Measurements from ENCODE around the gene ADRM1.

The ADRM1 gene

DNA sequence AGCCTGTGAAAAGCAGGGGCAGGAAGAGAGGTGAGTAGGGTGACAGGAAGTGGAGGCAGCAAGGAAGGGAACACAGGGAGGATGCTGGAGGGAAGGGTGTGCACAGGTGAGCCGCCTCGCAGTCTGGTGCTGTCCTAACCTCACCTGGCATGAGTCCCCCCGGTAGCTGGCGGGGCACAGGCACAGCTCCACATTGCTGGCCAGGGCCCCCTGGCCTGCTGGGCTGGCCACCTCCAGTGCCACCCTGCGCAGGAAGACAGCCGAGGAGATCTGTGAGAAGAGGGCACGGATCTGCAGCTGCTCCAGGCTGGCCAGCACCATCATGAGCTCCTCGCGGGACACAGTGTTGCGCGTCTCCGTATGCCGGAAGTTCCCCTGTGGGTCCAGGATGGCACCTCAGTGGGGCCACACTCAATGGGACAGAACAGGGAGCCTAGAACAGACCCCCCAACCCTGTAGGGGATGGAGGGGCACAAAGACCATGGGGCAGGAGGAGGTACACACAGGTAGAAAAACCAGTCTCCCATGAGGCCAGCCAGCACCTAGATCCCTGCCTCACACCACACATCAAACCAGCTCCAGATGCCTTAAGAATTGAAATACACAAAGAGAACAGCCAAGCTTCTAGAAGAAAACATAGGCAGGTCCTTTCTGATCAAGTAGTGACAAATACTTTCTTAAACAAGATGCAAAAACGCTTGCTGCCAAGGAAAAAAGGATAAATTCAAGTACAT is 22.5 kb downstream of the ADRM1 start:
- no peak for DNase-seq

DNA sequence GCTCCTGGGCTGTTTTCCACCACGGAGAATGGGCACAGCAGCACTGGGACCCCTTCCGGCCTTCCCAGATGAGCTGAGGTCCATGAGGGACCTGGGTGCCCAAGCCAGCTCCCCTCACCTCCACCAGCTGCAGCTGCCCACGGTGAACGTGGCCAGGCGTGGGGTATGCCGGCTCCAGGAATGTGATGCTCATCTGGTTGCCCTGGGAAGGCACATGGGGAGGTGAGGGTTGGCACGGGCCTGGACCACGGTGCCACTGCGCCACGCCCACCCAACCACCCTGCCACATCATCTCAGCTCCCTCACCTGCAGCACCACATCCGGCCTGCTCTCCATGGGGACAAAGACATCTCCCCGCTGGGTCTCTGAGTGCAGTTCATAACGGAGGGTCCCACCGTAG is 23.8 kb downstream of the ADRM1 start:
- no peak for DNase-seq

DNA sequence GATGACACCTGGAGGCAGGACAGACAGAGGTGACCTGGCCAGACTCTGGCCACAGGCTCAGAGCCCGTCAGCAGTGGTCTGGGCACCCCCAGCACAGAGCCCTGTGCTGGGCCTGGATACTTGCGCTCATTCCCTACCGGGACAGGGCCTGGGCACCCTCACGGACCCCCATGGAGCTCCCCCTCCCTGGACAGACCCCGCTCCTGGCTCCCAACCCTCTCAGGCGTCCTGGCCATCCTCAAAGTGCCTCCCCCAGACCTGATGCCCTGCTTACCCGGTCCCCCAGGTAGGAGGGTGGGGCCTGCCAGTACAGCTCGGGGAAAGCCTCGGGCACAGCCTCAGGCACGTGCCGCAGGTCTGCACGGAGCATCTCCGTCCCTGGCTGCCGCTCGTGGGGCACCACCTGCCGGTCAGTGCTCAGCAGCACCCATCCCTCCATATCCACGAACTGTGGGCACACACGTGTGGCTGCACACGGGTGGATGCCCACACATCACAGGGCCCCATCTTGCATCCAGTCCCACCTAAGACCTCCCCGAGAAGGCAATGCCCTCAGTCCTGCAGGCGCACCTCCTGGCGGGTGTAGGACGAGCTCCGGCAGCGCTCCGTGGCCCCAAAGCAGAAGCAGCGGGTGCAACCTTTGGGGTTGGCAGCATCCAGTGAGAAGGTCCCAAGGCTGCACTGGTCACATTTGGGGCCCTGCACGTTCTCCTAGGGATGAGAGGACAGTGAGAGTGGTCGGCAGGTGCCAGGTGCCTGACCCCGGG is 24.3 kb downstream of the ADRM1 start:
- DNase-seq = no peak

DNA sequence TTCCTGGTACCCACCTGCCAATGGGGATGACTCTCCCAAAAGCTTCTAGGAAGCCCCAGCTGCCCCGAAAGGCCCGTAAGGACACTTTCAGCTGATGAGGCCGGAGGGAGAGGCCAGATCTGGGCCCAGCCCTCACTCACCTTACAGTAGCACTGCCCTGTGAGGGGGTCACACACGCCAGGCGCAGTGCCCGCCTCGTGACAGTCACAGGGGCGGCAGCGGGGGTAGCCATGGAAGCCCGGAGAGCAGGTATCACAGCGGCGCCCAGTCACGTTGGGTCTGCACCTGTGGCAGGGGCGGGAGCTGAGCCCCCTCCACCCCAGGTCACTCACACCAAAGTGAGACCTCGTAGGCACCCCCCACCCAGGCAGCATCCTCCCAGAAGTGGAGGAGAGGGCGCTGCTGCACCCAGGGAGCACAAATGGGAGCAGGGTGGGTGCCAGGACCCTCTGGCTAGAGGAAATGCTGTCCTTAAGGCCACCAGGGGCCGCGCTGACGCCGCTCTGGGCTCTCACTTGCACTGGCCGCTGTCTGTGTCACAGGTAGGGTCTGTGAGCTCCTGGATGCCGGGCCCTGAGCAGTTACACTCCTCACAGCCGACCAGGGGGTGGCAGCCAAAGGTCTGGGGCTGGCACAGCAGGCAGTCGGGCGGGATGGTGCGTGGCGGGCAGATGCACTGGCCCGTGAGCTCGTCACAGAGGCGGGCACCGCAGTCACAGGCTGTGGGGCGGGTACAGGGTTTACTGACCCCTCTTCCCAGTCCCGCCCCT is 25.1 kb downstream of the ADRM1 start:
- DNase-seq = no peak

DNA sequence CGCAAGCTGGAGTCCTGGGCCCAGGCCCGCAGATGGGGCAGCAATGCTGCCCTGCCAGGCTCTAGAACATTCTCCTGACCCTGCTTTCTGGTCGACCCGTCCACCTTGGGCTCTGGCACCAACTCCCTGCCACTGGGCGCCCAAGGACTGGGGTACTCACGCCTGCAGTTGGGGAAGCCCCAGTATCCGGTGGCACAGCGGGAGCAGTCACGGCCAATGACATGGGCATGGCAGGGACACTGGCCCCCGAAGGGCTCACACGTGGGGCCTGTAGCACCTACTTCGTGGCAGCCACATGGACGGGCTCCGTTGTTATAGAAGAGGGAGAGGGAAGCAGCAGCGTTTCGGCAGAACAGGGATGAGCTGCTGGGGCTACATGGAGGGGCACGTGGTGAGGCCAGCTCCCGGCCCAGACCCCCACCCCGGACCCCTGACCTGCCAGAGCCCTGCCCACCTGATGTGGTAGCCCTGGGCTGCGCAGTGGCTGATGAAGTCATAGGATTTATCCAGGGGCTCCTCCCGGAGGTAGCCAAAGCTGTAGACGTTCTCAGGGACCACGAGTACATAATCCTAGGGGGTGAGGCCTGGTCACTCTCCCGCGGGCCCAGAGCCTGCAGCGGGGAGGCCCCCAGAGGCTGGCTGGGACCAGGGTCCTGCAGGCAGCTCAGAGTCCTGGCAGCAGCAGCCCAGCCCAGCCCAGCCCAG is 26.0 kb downstream of the ADRM1 start:
- no peak for DNase-seq

DNA sequence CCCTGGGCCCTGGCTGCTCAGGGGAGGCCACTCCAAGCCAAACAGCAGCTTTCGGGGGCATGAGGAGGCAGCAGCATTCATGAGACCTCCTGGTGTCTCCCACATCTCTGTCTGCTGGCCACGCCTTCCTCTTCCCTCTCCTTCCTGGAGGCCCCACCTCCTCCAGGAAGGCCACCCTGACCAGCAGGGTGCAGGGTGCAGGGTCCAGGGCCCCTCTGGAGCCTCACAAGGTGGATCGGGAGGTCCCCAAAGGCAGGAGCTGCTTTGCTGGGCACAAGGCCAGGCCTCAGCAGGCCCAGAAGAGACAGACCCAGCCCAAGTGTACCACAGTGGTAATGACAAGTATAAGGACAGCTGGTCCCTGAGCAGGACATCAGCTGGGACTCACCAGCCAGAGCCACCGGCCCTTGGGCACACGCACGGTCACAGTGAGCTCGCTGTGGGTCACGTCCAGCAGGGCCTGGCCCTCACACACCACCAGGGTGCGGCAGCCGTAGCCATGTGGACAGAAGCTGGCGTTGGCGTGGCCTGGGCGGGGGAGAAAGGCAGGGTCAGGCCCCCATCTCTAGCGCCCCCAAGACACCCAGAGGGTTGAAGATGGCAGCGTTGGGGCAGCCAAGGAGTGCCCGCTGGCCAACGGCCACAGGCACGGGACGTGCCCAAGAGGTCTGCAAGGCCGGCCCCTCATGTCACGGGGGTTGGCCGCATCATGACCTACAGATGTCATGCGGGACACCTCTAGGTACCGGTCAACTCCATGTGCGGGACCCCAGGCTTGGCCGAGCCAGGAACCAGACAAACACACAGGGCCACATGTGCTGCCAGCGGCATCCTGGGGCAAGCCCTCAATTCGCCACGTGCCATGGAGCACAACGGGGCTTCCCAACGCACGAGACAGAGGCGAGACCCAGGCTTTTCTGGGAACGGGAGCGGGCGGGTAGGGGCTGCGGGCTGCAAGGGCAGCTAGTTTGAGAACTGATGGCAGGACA is 26.9 kb downstream of the ADRM1 start:
- DNase-seq = no peak

DNA sequence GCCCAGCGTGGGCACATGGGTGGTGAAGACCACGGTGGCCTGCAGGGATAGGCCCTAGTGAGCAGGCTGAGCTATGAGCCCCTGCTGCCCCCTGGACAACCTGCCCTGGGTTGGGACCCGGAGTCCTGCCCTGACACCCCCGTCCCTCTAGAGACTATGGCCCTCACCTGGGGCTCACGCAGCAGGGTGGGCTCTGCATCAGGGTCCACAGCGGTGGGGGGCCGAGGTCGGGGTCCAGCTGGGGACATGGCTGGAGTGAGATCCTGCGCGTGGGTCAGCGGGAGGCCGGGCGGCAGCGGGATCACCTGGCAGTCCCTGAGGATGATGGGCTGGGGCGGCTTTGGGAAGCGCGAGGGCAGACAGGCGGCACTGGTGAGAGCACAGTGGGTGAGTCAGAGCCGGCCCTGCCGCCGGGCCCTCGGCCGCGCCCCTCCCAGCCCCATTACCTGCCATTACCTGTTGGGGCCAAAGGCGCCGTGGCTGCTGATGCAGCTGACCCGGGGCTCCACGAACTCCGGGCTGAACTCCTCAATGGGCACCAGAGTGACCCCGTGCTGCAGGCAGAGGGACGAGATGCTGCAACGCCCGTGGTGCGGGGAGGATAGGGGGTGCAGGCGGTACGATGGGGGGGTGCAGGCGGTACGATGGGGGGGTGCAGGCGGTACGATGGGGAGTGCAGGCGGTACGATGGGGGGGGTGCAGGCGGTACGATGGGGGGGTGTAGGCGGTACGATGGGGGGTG is 27.9 kb downstream of the ADRM1 start:
- DNase-seq = no peak

DNA sequence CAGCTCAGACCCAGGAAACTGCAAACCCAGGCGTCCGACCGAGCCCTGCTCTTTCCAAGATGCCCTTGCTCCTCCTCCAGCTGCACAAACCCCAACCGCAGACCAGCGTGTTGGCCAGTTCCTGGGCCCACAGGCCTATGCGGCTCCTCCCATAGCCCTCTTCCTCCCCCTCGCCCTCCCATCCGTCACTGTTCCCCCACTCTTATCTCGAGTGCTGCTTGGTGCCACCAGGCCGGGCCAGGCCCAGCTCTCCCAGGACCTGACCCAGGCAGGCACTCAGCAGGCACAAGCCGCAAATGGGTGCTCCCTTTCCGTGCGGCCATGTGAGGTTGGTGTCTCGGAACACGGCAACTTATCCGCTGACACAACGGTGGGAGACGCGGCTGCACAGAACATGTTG is 28.6 kb downstream of the ADRM1 start:
- no peak for DNase-seq

DNA sequence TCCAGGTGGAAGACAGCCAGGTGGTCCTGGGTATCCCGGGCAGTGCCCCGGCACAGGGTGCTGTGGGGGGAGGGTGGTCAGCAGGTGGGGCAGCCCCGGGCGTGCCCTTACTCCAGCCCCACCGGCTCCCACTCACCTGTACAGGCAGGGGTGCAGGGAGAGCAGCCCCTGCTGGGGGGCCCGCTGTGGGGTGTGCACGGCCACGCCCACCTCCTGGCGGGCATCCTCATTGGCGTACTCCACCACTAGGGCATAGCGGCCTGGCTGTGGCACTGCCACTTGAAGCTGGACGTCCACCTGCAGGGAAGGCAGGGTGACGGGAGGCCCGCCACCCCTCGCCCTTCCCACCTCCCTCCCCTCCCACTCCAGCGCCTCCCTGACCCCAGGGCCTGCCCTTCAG is 29.6 kb downstream of the ADRM1 start:
- no peak for DNase-seq

DNA sequence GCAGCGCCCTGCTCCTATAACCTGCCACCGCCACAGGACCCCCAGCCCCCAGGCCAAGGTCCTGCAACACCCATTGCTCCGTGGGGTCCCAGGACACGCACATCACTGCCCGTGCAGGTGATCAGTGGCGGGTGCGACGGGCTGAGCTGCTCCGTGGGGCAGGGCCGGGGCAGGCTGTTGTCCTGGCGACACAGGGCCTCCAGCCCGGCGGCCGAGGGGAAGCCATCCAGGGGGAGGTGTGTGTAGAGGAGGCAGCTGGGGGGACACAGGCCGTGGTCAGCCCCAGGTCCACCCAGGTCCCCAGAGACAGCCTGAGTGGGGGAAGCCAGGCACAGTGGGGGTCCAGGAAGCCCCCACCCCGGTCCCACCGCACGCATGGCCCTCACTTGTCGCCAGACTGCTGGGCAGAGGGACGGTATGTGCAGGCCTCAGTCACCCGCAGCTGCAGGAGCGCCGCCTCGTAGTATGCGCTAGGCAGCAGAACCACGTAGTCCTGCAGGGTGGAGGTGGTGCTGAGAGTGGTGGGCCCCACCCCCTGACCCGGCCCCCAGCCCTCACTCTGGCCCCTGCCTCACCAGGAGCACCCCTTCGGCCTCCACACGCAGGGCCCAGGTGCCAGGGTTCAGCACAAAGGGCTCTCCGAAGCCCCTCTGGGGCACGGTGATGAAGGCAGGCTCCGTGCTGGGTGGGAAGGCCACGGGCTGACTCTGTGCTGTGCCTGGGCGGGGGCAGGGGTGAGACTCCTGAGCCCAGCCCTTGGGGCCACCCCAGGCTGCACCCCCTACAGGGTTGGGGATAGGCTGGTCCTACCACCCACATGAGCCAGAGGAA is 30.4 kb downstream of the ADRM1 start:
- no peak for DNase-seq

DNA sequence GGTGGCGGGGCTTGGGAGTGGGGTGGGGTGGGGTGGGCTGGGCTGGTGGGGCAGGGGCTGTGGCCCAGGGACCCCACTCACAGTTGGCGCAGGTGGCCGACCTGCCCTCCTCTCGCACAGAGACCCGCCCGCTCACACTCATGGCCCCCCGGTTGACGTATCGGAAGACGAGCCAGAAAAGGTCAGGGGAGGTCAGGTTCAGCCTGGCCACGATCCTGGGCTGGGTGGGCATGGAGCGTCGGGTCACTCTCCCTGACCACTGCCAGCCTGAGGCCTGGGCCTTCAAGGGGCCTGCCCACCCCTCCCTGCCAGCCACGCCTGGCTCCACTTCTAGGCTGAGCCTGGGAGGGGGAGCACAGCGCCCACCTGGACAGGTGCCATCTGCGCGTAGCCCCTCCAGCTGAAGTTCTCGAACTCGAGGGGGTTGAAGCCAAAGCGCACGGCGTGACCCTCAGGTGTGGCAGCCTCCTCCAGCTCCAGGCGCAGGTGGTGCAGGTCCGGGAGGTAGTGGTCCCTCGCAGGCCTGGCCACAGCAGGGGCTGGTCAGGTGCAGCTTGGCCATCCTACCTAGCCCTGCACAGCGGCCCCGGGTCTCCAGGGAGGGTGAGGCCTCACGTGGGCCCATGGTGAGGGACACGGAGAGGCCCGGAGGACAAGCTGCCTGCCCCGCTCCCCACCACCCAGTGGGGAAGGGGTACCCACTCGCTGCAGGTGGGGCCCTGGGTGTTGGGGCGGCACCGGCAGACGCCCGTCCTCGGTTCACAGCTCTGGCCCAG is 31.2 kb downstream of the ADRM1 start:
- no peak for DNase-seq

DNA sequence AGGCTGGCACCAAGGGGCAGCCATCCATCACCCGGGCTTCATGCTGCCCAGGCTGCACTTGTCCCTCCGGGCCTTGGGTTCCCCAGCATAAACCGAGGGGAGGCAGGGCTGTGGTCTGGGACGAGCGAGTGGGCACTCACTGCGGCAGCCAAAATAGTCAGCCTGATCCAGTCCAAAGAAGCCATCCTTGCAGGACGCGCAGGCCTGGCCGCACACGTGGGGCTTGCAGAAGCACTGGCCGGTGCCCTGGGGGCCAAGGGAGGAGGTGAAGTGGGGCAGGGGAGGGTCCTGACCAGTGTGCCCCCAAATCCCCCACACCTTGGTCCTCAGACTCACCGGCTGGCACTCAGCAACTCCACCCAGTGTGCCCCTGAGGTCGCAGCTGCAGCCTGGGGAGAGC is 32.1 kb downstream of the ADRM1 start:
- no peak for DNase-seq

DNA sequence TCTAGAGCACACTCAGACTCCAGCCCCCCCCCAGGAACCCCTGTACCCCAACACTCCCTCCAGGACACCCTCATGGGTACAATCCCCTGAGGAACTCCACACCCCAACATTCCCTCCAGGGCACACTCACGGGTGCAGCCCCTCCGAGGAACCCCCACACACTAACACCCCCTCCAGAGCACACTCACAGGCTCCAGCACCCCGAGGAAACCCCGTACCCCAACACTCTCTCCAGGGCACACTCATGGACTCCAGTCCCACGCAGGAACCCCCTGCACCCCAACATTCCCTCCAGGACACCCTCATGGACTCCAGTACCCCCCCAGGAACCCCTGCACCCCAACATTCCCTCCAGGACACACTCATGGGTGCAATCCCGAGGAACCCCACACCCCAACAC is 32.7 kb downstream of the ADRM1 start:
- no peak for DNase-seq

DNA sequence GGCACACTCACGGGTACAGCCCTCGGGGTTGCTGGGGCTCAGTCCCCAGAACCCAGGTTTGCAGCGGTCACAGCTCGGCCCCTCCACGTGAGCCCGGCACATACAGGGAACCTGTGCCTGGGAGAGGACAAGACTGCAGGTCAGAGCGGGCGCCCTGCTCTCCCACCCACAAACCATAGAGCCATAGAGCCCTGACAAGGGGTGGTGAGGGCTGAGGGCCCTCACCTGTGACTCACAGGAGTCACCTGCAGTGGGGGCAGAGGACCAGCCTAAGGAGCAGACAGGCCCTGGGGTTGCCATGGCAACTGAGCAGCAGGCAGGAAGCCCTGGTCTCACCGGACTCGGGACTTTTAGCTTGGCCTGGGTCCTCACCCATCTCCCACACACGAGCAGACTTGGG is 33.5 kb downstream of the ADRM1 start:
- no peak for DNase-seq

DNA sequence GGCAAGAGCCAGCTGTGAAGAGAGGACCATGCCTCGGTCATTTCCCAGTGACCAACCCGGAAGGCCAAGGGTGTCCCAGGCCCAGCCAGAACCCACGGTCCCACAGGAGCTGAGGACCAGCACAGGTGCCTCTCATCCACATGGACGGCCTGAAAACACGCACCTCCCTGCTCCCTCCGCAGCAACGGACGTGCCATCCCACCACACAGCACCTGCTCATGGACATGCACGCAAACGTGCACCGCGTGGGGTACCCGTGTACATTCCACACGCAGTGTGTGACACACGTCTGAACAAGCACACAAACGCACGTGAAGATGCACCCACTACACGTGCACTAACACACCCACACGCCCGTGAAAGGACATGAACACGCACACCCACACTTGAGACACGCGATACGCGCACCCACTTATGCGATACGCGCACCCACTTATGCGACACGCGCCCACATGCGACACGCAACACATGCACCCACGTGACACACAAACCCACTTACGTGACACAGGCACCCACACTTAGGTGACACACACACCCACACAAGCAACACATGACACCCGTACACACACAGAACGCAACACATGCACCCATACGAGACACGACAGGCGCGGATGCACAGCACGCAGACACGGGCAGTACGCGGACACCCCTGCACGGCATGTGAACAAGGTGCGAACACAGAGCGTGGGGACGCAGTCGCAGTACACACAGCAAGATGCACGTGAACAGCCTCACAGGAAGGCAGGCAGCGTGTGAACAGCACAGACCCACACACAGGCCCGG is 34.2 kb downstream of the ADRM1 start:
- DNase-seq = no peak

DNA sequence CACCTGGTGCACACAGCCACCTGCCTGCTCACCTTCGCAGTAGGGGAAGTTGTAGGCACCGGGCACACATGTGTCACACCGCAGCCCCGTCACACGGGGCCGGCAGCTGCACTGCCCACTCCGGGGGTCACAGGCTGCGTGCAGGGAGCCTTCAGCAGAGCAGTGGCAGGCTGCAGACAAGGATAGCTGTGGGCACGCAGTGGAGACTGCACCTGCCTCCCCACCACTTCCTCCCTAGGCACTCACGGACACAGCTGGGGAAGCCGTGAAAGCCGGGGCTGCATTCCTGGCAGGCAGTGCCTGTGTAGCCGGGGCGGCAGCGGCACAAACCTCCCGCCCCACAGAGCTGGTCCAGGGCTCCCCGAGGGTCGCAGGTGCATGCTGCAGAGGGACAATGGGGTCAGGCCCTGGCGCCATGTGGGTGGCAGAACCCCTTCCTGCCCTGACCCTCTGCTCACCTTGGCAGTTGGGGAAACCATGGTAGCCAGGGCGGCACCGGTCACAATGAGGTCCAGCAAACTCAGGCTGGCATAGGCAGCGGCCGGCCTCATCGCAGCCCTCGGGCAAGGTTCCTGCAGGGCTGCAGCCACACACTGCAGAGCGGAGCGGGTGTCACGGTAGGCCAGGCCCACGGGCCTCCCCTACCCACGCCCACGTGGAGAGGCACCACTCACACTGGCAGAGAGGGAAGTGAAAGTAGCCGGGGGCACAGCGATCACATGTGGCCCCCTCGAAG is 34.9 kb downstream of the ADRM1 start:
- DNase-seq = no peak

DNA sequence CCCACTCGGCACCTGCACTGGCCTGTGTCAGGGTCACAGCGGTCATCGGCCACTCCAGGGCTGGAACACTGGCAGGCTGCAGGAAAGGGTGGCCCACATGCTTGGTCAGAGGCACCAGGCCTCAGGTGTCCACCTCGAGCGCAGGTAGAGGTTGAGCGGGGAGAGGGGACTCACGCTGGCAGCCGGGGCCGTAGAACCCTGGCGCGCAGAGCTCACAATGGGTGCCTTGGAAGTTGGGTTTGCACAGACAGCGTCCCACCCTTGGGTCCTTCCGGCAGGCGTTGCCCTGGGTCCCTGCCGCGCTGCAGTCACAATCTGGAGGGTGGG is 35.5 kb downstream of the ADRM1 start:
- no peak for DNase-seq

DNA sequence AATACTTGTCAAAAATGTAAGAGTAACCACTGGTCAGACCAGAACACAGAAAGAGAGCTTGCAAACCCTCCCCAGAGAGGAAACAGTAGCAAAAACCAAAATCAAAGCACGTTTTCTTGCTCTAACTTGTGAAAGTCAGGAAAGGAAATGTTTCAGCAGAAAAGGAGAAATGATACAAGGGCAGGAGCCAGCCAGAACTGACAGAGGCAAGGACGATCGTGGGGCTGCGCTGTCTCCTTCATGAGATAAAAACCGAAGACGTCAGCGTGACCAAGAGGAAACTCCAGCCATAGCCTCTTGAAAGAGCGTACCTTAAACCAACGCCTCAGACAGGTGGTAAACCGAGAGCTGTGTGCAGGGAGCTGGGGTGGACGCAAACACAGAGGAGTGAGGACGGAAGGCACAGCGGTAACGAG is 36.9 kb downstream of the ADRM1 start:
- no peak for DNase-seq

Data from NCI-H2171 (cell line).